HEK293 (cell line): ENCODE measurements around the gene VSTM2A.

ENCODE experiments used
- CTCF ChIA-PET: fragments of 350-600 bp; formaldehyde crosslinking; extraction: SDS; loops from one replicate; lab custom pipeline; 2021; ENCODE audit warnings: antibody characterized with exemption; lab: Yijun Ruan, JAX
- POLR2A ChIA-PET: fragments of 300-600 bp; formaldehyde crosslinking; extraction: SDS; loops from one replicate; lab custom pipeline; 2020; ENCODE audit warnings: antibody characterized with exemption, inconsistent platforms; lab: Yijun Ruan, JAX
- H3K27ac ChIP-seq: fragments of 200-500 bp; sonication (Bioruptor generic); 2 replicates; pipeline ENCODE4 v1.5.1; 2014; ENCODE audit warnings: low read depth, low read length, control low read depth, inconsistent platforms; ENCODE audit errors: extremely low read depth
- H3K36me3 ChIP-seq, 2 experiments: fragments of 200-500 bp in 1 of 2; sonication (Bioruptor generic) in 1 of 2; 1 replicate in 1 of 2; 2 replicates in 1 of 2; pipeline ENCODE4 v1.5.1; 2014 to 2017; ENCODE audit warnings: inconsistent platforms in 2 of 2, low read length in 2 of 2; ENCODE audit not compliant: control insufficient read depth in 2 of 2, insufficient read depth in 1 of 2
- H3K4me1 ChIP-seq: fragments of 200-500 bp; sonication (Bioruptor generic); 2 replicates; pipeline ENCODE4 v1.5.1; 2014; ENCODE audit warnings: mild to moderate bottlenecking, low read length, inconsistent platforms; ENCODE audit not compliant: control insufficient read depth, insufficient read depth
- H3K4me3 ChIP-seq: 2 replicates; pipeline ENCODE4 v1.5.1; 2011; ENCODE audit warnings: low read depth, mild to moderate bottlenecking, control low read depth, low read length, moderate library complexity
- H3K9me3 ChIP-seq: fragments of 200-500 bp; sonication (Bioruptor generic); 2 replicates; pipeline ENCODE4 v1.5.1; 2014; ENCODE audit warnings: low read depth, low read length, inconsistent platforms; ENCODE audit not compliant: control insufficient read depth, insufficient read depth
- GLIS2 ChIP-seq: fragments of 450-650 bp; formaldehyde crosslinking; IDR thresholded peaks from 2 replicates; pipeline ENCODE4 v1.5.1; 2016; ENCODE audit warnings: missing biosample characterization, missing genetic modification characterization
- PATZ1 ChIP-seq: fragments of 450-650 bp; formaldehyde crosslinking; IDR thresholded peaks from 2 replicates; pipeline ENCODE4 v1.5.1; 2016; ENCODE audit warnings: missing biosample characterization, missing genetic modification characterization
- PRDM1 ChIP-seq: fragments of 450-650 bp; formaldehyde crosslinking; IDR thresholded peaks from 2 replicates; pipeline ENCODE4; 2016; ENCODE audit warnings: missing biosample characterization, missing genetic modification characterization
- ZBTB10 ChIP-seq: fragments of 450-650 bp; formaldehyde crosslinking; IDR thresholded peaks from 2 replicates; pipeline ENCODE4 v1.5.1; 2016; ENCODE audit warnings: missing biosample characterization, missing genetic modification characterization
- ZBTB20 ChIP-seq: fragments of 450-650 bp; formaldehyde crosslinking; IDR thresholded peaks from 2 replicates; pipeline ENCODE4 v1.5.1; 2016; ENCODE audit warnings: missing biosample characterization, missing genetic modification characterization
- ZFHX2 ChIP-seq: fragments of 450-650 bp; formaldehyde crosslinking; conservative IDR thresholded peaks from 2 replicates; pipeline ENCODE4 v1.5.1; 2016; ENCODE audit warnings: missing biosample characterization, missing genetic modification characterization
- ZIC2 ChIP-seq: fragments of 450-650 bp; formaldehyde crosslinking; IDR thresholded peaks from 2 replicates; pipeline ENCODE4 v1.5.1; 2016; ENCODE audit warnings: missing biosample characterization, missing genetic modification characterization
- ZNF19 ChIP-seq: fragments of 450-650 bp; formaldehyde crosslinking; IDR thresholded peaks from 2 replicates; pipeline ENCODE4; 2016; ENCODE audit warnings: missing biosample characterization, missing genetic modification characterization, low read depth
- ZNF335 ChIP-seq: fragments of 450-650 bp; formaldehyde crosslinking; conservative IDR thresholded peaks from 2 replicates; pipeline ENCODE4 v1.5.1; 2016; ENCODE audit warnings: missing biosample characterization, missing genetic modification characterization
- ZNF350 ChIP-seq: fragments of 450-650 bp; formaldehyde crosslinking; IDR thresholded peaks from 2 replicates; pipeline ENCODE4 v1.5.0; 2017; ENCODE audit warnings: missing biosample characterization, mild to moderate bottlenecking, missing genetic modification characterization
- ZNF366 ChIP-seq: fragments of 450-650 bp; formaldehyde crosslinking; conservative IDR thresholded peaks from 2 replicates; pipeline ENCODE4 v1.5.1; 2016; ENCODE audit warnings: missing biosample characterization, missing genetic modification characterization
- ZNF560 ChIP-seq: fragments of 450-650 bp; formaldehyde crosslinking; IDR thresholded peaks from 2 replicates; pipeline ENCODE4 v1.5.1; 2017; ENCODE audit warnings: missing biosample characterization, missing genetic modification characterization, borderline replicate concordance
- ZNF837 ChIP-seq: fragments of 450-650 bp; formaldehyde crosslinking; IDR thresholded peaks from 2 replicates; pipeline ENCODE4 v1.5.1; 2016; ENCODE audit warnings: missing biosample characterization, missing genetic modification characterization
- TF ChIP-seq, protein P1 (sequence below): fragments of 450-650 bp; formaldehyde crosslinking; IDR thresholded peaks from 2 replicates; pipeline ENCODE4 v1.5.1; 2016; ENCODE audit warnings: missing biosample characterization, missing genetic modification characterization
- TF ChIP-seq, protein P2 (sequence below): fragments of 450-650 bp; formaldehyde crosslinking; IDR thresholded peaks from 2 replicates; pipeline ENCODE4 v1.5.1; 2017; ENCODE audit warnings: missing biosample characterization, missing genetic modification characterization
- TF ChIP-seq, protein P3 (sequence below): fragments of 450-650 bp; formaldehyde crosslinking; conservative IDR thresholded peaks from 2 replicates; pipeline ENCODE4 v1.5.1; 2016; ENCODE audit warnings: low read depth, missing biosample characterization, missing genetic modification characterization
- TF ChIP-seq, protein P4 (sequence below): fragments of 450-650 bp; formaldehyde crosslinking; optimal IDR thresholded peaks from 2 replicates; pipeline ENCODE3; 2016; ENCODE audit warnings: missing biosample characterization, mild to moderate bottlenecking, missing genetic modification characterization

Gene VSTM2A

DNA sequence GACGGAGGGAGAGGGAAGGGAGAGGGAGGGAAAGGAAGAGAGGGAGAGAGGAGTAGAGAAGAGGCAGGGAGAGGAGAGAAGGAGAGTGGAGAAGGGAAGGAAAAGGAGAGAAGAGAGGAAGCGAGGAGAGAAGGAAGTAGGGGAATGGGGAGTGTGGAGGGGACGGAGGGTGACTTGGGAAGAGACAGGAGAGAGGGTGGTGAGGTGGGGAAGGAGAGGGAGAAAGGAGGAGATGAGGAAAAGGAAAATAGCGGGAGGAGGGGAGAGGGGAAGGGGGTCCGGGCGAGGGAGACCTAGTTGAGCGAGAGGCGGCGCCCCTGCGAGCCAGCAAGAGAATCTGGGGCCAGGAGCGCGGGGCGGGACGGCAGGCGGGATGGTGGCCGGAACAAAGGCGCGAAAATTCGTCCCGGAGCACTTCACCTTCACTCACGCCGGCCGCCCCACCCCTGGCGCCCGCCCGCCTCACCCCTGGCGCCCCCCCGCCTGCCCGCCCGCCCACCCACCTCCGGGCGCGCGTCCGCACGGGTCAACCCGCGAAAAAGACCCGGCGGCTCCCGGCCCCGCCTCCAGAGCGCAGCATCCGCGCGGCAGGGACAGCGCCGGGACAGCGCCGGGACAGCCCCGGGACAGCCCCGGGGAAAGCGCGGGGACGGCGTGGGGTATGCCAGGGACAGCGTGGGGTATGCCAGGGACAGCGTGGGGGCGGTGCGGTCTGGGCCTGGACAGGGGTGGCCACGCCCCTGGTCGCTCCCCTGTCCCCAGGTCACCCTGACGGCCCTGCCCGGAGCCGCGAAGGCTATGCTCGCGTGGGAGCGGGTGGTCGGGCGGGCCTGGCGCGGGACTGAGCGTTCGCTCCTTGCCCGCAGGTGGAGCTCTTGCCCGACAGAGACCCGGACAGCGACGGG lies 4.2 kb downstream of the VSTM2A start (continued):
- 0 out of 2 replicates have a peak, but pooled peaks have one; percentile 18 for TF ChIP-seq ZBTB10 (tag by site-specific recombination)
- TF ChIP-seq, protein P1, sequence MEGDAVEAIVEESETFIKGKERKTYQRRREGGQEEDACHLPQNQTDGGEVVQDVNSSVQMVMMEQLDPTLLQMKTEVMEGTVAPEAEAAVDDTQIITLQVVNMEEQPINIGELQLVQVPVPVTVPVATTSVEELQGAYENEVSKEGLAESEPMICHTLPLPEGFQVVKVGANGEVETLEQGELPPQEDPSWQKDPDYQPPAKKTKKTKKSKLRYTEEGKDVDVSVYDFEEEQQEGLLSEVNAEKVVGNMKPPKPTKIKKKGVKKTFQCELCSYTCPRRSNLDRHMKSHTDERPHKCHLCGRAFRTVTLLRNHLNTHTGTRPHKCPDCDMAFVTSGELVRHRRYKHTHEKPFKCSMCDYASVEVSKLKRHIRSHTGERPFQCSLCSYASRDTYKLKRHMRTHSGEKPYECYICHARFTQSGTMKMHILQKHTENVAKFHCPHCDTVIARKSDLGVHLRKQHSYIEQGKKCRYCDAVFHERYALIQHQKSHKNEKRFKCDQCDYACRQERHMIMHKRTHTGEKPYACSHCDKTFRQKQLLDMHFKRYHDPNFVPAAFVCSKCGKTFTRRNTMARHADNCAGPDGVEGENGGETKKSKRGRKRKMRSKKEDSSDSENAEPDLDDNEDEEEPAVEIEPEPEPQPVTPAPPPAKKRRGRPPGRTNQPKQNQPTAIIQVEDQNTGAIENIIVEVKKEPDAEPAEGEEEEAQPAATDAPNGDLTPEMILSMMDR (tag by site-specific recombination) = peak; percentile 63
- no peak for TF ChIP-seq ZNF350 (tag by site-specific recombination)
- peak; percentile 87 for TF ChIP-seq ZNF366 (tag by site-specific recombination)
- no peak for TF ChIP-seq ZNF837 (tag by site-specific recombination)
- TF ChIP-seq ZIC2 = no peak
- TF ChIP-seq ZNF19 (tag by site-specific recombination) = no peak
- peak; percentile 59; the same call in 1 of the 2 replicates for TF ChIP-seq GLIS2 (tag by site-specific recombination)
- peak; percentile 29; the same call in 1 of the 2 replicates for TF ChIP-seq ZFHX2
- TF ChIP-seq ZBTB20 (tag by site-specific recombination) = peak; percentile 65
- no peak for TF ChIP-seq ZNF560 (tag by site-specific recombination)
- TF ChIP-seq, protein P2, sequence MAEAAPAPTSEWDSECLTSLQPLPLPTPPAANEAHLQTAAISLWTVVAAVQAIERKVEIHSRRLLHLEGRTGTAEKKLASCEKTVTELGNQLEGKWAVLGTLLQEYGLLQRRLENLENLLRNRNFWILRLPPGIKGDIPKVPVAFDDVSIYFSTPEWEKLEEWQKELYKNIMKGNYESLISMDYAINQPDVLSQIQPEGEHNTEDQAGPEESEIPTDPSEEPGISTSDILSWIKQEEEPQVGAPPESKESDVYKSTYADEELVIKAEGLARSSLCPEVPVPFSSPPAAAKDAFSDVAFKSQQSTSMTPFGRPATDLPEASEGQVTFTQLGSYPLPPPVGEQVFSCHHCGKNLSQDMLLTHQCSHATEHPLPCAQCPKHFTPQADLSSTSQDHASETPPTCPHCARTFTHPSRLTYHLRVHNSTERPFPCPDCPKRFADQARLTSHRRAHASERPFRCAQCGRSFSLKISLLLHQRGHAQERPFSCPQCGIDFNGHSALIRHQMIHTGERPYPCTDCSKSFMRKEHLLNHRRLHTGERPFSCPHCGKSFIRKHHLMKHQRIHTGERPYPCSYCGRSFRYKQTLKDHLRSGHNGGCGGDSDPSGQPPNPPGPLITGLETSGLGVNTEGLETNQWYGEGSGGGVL (tag by site-specific recombination) = peak; percentile 69
- peak; percentile 97 for TF ChIP-seq PRDM1 (tag by site-specific recombination)
- peak; percentile 71; the same call in 1 of the 2 replicates for TF ChIP-seq ZNF335 (tag by site-specific recombination)

DNA sequence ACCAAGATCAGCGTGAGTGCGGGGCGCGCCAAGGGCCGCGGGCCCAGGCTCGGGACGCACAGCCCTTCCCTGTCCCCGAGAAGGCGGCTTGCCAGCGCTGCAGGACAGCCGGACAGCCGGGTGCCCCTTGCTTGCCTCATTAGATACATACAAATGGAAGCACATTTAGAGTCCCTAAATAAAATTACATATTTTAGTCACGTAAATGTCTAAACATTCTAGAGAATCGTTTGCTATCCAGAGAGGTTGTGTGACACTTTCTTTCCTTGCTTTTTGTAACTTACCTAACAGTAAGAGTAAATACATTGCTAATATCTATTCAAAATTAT lies 4.8 kb downstream of the VSTM2A start:
- no peaks in the 10 kb centered on the region for H3K36me3 ChIP-seq
- TF ChIP-seq ZNF335 (tag by site-specific recombination) = 0 out of 2 replicates have a peak, but pooled peaks have one; percentile 14
- 0 out of 2 replicates have a peak, but pooled peaks have one; percentile 1 for TF ChIP-seq PATZ1 (tag by site-specific recombination)
- TF ChIP-seq, protein P3, sequence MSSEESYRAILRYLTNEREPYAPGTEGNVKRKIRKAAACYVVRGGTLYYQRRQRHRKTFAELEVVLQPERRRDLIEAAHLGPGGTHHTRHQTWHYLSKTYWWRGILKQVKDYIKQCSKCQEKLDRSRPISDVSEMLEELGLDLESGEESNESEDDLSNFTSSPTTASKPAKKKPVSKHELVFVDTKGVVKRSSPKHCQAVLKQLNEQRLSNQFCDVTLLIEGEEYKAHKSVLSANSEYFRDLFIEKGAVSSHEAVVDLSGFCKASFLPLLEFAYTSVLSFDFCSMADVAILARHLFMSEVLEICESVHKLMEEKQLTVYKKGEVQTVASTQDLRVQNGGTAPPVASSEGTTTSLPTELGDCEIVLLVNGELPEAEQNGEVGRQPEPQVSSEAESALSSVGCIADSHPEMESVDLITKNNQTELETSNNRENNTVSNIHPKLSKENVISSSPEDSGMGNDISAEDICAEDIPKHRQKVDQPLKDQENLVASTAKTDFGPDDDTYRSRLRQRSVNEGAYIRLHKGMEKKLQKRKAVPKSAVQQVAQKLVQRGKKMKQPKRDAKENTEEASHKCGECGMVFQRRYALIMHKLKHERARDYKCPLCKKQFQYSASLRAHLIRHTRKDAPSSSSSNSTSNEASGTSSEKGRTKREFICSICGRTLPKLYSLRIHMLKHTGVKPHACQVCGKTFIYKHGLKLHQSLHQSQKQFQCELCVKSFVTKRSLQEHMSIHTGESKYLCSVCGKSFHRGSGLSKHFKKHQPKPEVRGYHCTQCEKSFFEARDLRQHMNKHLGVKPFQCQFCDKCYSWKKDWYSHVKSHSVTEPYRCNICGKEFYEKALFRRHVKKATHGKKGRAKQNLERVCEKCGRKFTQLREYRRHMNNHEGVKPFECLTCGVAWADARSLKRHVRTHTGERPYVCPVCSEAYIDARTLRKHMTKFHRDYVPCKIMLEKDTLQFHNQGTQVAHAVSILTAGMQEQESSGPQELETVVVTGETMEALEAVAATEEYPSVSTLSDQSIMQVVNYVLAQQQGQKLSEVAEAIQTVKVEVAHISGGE (tag by site-specific recombination) = no peak
- TF ChIP-seq, protein P4, sequence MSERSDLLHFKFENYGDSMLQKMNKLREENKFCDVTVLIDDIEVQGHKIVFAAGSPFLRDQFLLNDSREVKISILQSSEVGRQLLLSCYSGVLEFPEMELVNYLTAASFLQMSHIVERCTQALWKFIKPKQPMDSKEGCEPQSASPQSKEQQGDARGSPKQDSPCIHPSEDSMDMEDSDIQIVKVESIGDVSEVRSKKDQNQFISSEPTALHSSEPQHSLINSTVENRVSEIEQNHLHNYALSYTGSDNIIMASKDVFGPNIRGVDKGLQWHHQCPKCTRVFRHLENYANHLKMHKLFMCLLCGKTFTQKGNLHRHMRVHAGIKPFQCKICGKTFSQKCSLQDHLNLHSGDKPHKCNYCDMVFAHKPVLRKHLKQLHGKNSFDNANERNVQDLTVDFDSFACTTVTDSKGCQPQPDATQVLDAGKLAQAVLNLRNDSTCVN (tag by site-specific recombination) = peak; percentile 6
- TF ChIP-seq, all 188 proteins: peak for 3
- ChIA-PET CTCF (no interaction called here), POLR2A (no interaction called here)
- Histone ChIP-seq H3K9me3 (no peaks in the 10 kb centered on the region), H3K4me3 (peak overlapping the region; percentile 38), H3K4me1 (no peaks in the 10 kb centered on the region), H3K27ac (no peak overlapping the region)
